ENCODE data around the gene ALOX15B.

The ALOX15B gene

GRCh38 chr17:8038954-8039610 lies at the start of gene ALOX15B:
Gene ALOX15B, plus strand, starts transcription at chr17:8039059. Its CDS starts 97 bp downstream, at chr17:8039156.
- no peak for DNase-seq (ENCODE audit: low spot score)

- DNase-seq (ENCODE audit: low spot score): peak; percentile 83
Measured at GRCh38 chr17:7989781-7990655, 48.8 kb upstream of the ALOX15B start.

GRCh38 chr17:7992516-7992915 lies 46.3 kb upstream of the ALOX15B start:
- peak; percentile 59 for DNase-seq (ENCODE audit: low spot score)

- DNase-seq (ENCODE audit: low spot score): no peak
Measured at GRCh38 chr17:7992924-7993323, 45.9 kb upstream of the ALOX15B start.

- no peak for DNase-seq (ENCODE audit: low spot score)
Measured at GRCh38 chr17:7993972-7994589, 44.8 kb upstream of the ALOX15B start.

- DNase-seq (ENCODE audit: low spot score): no peak
Measured at GRCh38 chr17:7995724-7996123, 43.1 kb upstream of the ALOX15B start.

GRCh38 chr17:7997186-7997585 lies 41.7 kb upstream of the ALOX15B start:
- DNase-seq (ENCODE audit: low spot score): no peak

GRCh38 chr17:8001976-8002720 lies 36.7 kb upstream of the ALOX15B start, which contains the start of gene GUCY2D:
Gene GUCY2D, plus strand, starts transcription at chr17:8002615. Its CDS starts 433 bp downstream, at chr17:8003048.
- no peak for DNase-seq (ENCODE audit: low spot score)

- DNase-seq (ENCODE audit: low spot score): no peak
Measured at GRCh38 chr17:8002721-8003593, 35.9 kb upstream of the ALOX15B start.

- no peak for DNase-seq (ENCODE audit: low spot score)
Measured at GRCh38 chr17:8003594-8004181, 35.2 kb upstream of the ALOX15B start.

GRCh38 chr17:8004899-8005298 lies 34.0 kb upstream of the ALOX15B start:
- no peak for DNase-seq (ENCODE audit: low spot score)

- DNase-seq (ENCODE audit: low spot score): no peak
Measured at GRCh38 chr17:8005357-8005756, 33.5 kb upstream of the ALOX15B start.

GRCh38 chr17:8005967-8006730 lies 32.7 kb upstream of the ALOX15B start:
- DNase-seq (ENCODE audit: low spot score): no peak

GRCh38 chr17:8006836-8007680 lies 31.8 kb upstream of the ALOX15B start:
- DNase-seq (ENCODE audit: low spot score): no peak

- DNase-seq (ENCODE audit: low spot score): no peak
Measured at GRCh38 chr17:8007836-8008235, 31.0 kb upstream of the ALOX15B start.

- no peak for DNase-seq (ENCODE audit: low spot score)
Measured at GRCh38 chr17:8012045-8012580, 26.7 kb upstream of the ALOX15B start.

- DNase-seq (ENCODE audit: low spot score): no peak
Measured at GRCh38 chr17:8012996-8013640, 25.7 kb upstream of the ALOX15B start.
